NT2/D1 (cell line): ENCODE results near the gene CCDC149.

Experiments used
- SUZ12 ChIP-seq: IDR thresholded peaks from 2 replicates; pipeline ENCODE4 v1.6.1; 2011; ENCODE audit not compliant: insufficient read length, insufficient read depth; ENCODE audit errors: extremely low read depth
- YY1 ChIP-seq: IDR thresholded peaks from 2 replicates; pipeline ENCODE4 v1.6.1; 2011; ENCODE audit not compliant: insufficient read length, insufficient read depth
- ZNF274 ChIP-seq: IDR thresholded peaks from 2 replicates; pipeline ENCODE4 v1.6.1; 2011; ENCODE audit warnings: mild to moderate bottlenecking, low read depth, low read length

GRCh38 chr4:24878636-24879016 lies 34.2 kb downstream of the CCDC149 start:
- TF ChIP-seq YY1 (no peak), SUZ12 (no peak), ZNF274 (no peak)
